Gastrocnemius medialis (tissue), 4 donors: ENCODE results near the gene ABHD17C. TPM values are rescaled to one million over a fixed set of nuclear protein-coding genes. Genes with fewer than 3 reads are reported as not detected.
"Not testable (repeated sequence)": the region's sequence is repeated elsewhere in the genome, so short reads cannot be mapped to it uniquely, and the experiment has no call there.

ENCODE experiments used
- ATAC-seq, 2 donors: fragments of 150-250 bp; one replicate each; pipeline ENCODE4 v1.9.1; 2016
- DNase-seq, 2 donors: peaks; one replicate each; pipeline ENCODE4 v3.0.0-alpha.2; 2019
- H3K27ac ChIP-seq, 4 donors: fragments of 200-600 bp; sonication (generic); 1 replicate in 1 of 4; 2 replicates in 3 of 4; pipeline ENCODE4 v1.5.1; 2016 to 2018; ENCODE audit warnings: mild to moderate bottlenecking in 2 of 4, moderate library complexity in 1 of 4
- H3K27me3 ChIP-seq, 3 donors: fragments of 200-600 bp; sonication (generic) in 2 of 3; 1 replicate in 1 of 3; 2 replicates in 2 of 3; pipeline versions ENCODE4 v1.5.1 to v1.6.0; 2016 to 2019; ENCODE audit warnings: mild to moderate bottlenecking in 1 of 3, moderate library complexity in 1 of 3
- H3K36me3 ChIP-seq, 2 donors: fragments of 200-600 bp; sonication (generic) in 1 of 2; one replicate each; pipeline ENCODE4 v1.5.1; 2017 to 2018
- H3K4me1 ChIP-seq, 2 donors: fragments of 200-600 bp; sonication (generic) in 1 of 2; one replicate each; pipeline ENCODE4 v1.5.1; 2016 to 2017; ENCODE audit warnings: mild to moderate bottlenecking in 2 of 2
- H3K4me3 ChIP-seq, 4 donors: fragments of 200-600 bp; sonication (generic) in 3 of 4; 1 replicate in 1 of 4; 2 replicates in 3 of 4; pipeline ENCODE4 v1.5.1; 2016 to 2019; ENCODE audit warnings: mild to moderate bottlenecking in 2 of 4
- H3K9me3 ChIP-seq, 3 donors: fragments of 200-600 bp; sonication (generic) in 2 of 3; 1 replicate in 1 of 3; 2 replicates in 2 of 3; pipeline ENCODE4 v1.5.1; 2016 to 2019
- CTCF ChIP-seq, 5 experiments: fragments of 450-650 bp in 3 of 5; fragments of 200-600 bp in 2 of 5; sonication (generic) in 2 of 5; IDR thresholded peaks in 4 of 5; conservative IDR thresholded peaks in 1 of 5; 1 replicate in 4 of 5; 2 replicates in 1 of 5; pipeline ENCODE4 v1.5.1; 2016 to 2019; ENCODE audit warnings: antibody characterized with exemption in 5 of 5, mild to moderate bottlenecking in 3 of 5, moderate library complexity in 3 of 5
- POLR2A ChIP-seq, 2 donors: fragments of 450-650 bp; IDR thresholded peaks; one replicate each; pipeline ENCODE4 v1.6.1; 2017; ENCODE audit warnings: antibody characterized with exemption in 2 of 2, mild to moderate bottlenecking in 2 of 2, moderate library complexity in 2 of 2
- in situ Hi-C, 4 donors: fragments of 200-750 bp; cut with MboI; loops; one replicate each; pipeline versions ENCODE4 v1.15.0 to v1.8.0; 2017; ENCODE audit warnings: low sequenced_read_pairs in 4 of 4
- intact Hi-C: fragments of 100-400 bp; cut with DNase I; formaldehyde crosslinking; loops from one replicate; pipeline ENCODE4 v1.15.1; 2023; ENCODE audit warnings: low total_unique reads
- total RNA-seq, 4 donors: library from RNA; depleted of rRNA; stranded (reverse); fragments of >200 nt; gene quantifications; one replicate each; pipeline versions ENCODE4 v1.1.0 to v1.2.3, GENCODE V29; 2016

The ABHD17C gene
- total RNA-seq, 4 donors from 2014 or later = 0.98 to 3.3 (median 2.5) TPM; not detected in 1

GRCh38 chr15:80754014-80754413 lies 58.9 kb downstream of the ABHD17C start:
- no peak for ATAC-seq
- in situ Hi-C loops = no loop called here
- intact Hi-C loops = no loop called here

DNA sequence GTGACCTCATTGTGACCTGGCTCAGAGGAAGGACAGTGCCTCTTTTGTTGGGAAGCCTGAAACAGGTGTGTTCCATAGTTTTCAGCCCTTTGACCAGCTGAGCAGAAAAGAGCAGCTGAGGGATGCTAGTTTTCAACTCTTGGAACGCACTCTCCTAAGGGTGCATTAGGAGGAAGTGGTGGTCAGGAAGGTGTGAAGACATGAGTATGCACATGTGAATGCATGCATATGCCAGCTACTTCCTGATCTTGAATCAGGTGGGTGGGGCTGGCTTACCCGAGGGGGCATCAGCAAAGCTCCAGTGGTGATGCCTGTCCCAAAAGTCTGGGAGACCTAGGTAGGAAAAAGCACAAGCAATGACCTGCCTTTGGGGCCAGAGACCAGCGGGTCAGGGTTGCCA lies 60.8 kb downstream of the ABHD17C start:
- Histone ChIP-seq H3K36me3 (no peaks in the 10 kb centered on the region), H3K4me3 (no peak overlapping the region), H3K9me3 (no peaks in the 10 kb centered on the region), H3K27me3 (no peaks in the 10 kb centered on the region), H3K4me1 (no peaks in the 10 kb centered on the region), H3K27ac (no peak overlapping the region)
- ATAC-seq (no peak), DNase-seq (no peak)
- no peak for TF ChIP-seq CTCF (IDR thresholded peaks at IDR 0.05 in 4 of 5, conservative IDR thresholded peaks at IDR 0.05 in 1 of 5)
- TF ChIP-seq POLR2A (IDR thresholded peaks at IDR 0.05) = no peak
- intact Hi-C loops = no loop called here
- in situ Hi-C loops = no loop called here

More at GRCh38 chr15:80754014-80754413, 58.9 kb downstream of the ABHD17C start:
- H3K27me3 ChIP-seq = no peaks in the 10 kb centered on the region
- H3K4me1 ChIP-seq = no peaks in the 10 kb centered on the region
- no peaks in the 10 kb centered on the region for H3K36me3 ChIP-seq
- TF ChIP-seq POLR2A (IDR thresholded peaks at IDR 0.05) = no peak
- no peak for TF ChIP-seq CTCF (IDR thresholded peaks at IDR 0.05 in 4 of 5, conservative IDR thresholded peaks at IDR 0.05 in 1 of 5)
- no peak overlapping the region for H3K27ac ChIP-seq
- H3K9me3 ChIP-seq = no peaks in the 10 kb centered on the region
- H3K4me3 ChIP-seq = no peak overlapping the region
- DNase-seq = no peak

- no peaks in the 10 kb centered on the region for H3K9me3 ChIP-seq
- H3K4me3 ChIP-seq = no peak overlapping the region
- H3K4me1 ChIP-seq = no peaks in the 10 kb centered on the region
- no peak overlapping the region for H3K27ac ChIP-seq
- in situ Hi-C loops (no loop called here), intact Hi-C loops (no loop called here)
- ATAC-seq = no peak
- TF ChIP-seq CTCF (IDR thresholded peaks at IDR 0.05 in 4 of 5, conservative IDR thresholded peaks at IDR 0.05 in 1 of 5) (no peak), POLR2A (IDR thresholded peaks at IDR 0.05) (no peak)
- no peak for DNase-seq
- no peaks in the 10 kb centered on the region for H3K27me3 ChIP-seq
- no peaks in the 10 kb centered on the region for H3K36me3 ChIP-seq
Observed at GRCh38 chr15:80758130-80758745, 63.1 kb downstream of the ABHD17C start.

DNA sequence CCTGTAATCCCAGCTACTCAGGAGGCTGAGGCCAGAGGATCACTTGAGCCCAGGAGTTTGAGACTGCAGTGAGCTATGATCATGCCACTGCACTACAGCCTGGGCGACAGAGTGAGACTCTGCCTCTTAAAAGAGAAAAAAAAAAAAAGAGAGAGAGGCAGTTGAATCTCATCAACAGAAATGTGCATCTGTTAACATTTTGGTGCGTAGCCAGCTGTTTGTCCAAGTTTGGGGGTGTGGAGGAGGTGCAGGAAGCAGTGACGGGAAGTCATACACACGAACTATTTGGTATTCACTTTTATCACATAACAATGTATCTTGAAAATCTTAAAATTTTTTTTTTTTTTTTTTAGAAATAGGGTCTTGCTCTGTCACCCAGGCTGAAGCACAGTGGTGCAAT lies 65.8 kb downstream of the ABHD17C start:
- Histone ChIP-seq H3K36me3 (no peaks in the 10 kb centered on the region), H3K27me3 (no peaks in the 10 kb centered on the region), H3K27ac (no peak overlapping the region), H3K9me3 (no peaks in the 10 kb centered on the region), H3K4me3 (no peak overlapping the region), H3K4me1 (no peaks in the 10 kb centered on the region)
- in situ Hi-C loops (no loop called here), intact Hi-C loops (no loop called here)
- ATAC-seq (no peak), DNase-seq (no peak)
- TF ChIP-seq POLR2A (IDR thresholded peaks at IDR 0.05) (no peak), CTCF (IDR thresholded peaks at IDR 0.05 in 4 of 5, conservative IDR thresholded peaks at IDR 0.05 in 1 of 5) (no peak)

DNA sequence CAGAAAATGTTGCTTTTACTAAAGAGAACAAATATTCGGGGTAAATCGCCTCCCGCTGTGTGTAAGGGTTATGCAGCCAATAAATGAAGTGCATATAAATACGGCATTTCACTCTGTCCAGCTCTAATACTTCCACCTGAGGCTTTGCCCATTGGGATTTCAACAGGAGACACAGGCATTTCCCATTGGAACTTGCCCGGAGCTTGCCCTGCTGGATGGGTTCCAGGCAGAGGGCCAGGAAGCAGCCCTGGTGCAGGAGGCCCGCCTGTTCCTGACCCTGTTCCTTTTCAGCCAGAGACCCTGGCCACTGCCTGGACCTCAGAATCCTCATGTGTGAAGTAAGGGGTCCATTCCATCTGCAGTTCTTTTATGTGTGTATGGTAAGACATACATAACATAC lies 66.6 kb downstream of the ABHD17C start:
- TF ChIP-seq CTCF (IDR thresholded peaks at IDR 0.05 in 4 of 5, conservative IDR thresholded peaks at IDR 0.05 in 1 of 5) (no peak), POLR2A (IDR thresholded peaks at IDR 0.05) (no peak)
- Histone ChIP-seq H3K9me3 (no peaks in the 10 kb centered on the region), H3K4me1 (no peaks in the 10 kb centered on the region), H3K4me3 (no peak overlapping the region), H3K27ac (no peak overlapping the region), H3K27me3 (no peaks in the 10 kb centered on the region), H3K36me3 (no peaks in the 10 kb centered on the region)
- intact Hi-C loops = no loop called here
- ATAC-seq (no peak), DNase-seq (no peak)
- in situ Hi-C loops = no loop called here

GRCh38 chr15:80763235-80763634 lies 68.1 kb downstream of the ABHD17C start:
- H3K27me3 ChIP-seq, H3K27ac ChIP-seq, H3K9me3 ChIP-seq, intact Hi-C loops, H3K36me3 ChIP-seq, ATAC-seq, DNase-seq, H3K4me1 ChIP-seq, H3K4me3 ChIP-seq, in situ Hi-C loops: not testable (repeated sequence)
